Skeletal muscle tissue (tissue), 4 donors: ENCODE results near the gene TMEM181. TPM values are rescaled to one million over a fixed set of nuclear protein-coding genes. Genes with fewer than 3 reads are reported as not detected.

Experiments used
- H3K27ac ChIP-seq: one replicate; pipeline ENCODE4 v1.7.0; 2013; ENCODE audit warnings: mild to moderate bottlenecking, low read depth, low read length, inconsistent platforms
- H3K27me3 ChIP-seq, 3 donors: one replicate each; pipeline ENCODE4 v1.7.0; 2013; ENCODE audit warnings: low read length in 3 of 3; ENCODE audit not compliant: control insufficient read depth in 3 of 3, insufficient read depth in 3 of 3
- H3K36me3 ChIP-seq, 3 donors: one replicate each; pipeline ENCODE4 v1.7.0; 2013; ENCODE audit warnings: low read length in 3 of 3; ENCODE audit not compliant: control insufficient read depth in 3 of 3, insufficient read depth in 3 of 3
- H3K4me1 ChIP-seq, 3 donors: one replicate each; pipeline ENCODE4 v1.7.0; 2013; ENCODE audit warnings: low read length in 3 of 3, mild to moderate bottlenecking in 3 of 3; ENCODE audit not compliant: control insufficient read depth in 3 of 3, insufficient read depth in 3 of 3
- H3K4me3 ChIP-seq, 3 donors: one replicate each; pipeline ENCODE4 v1.7.0; 2013; ENCODE audit warnings: low read length in 3 of 3
- H3K9ac ChIP-seq, 3 donors: one replicate each; pipeline ENCODE4 v1.7.0; 2013; ENCODE audit warnings: low read length in 3 of 3, mild to moderate bottlenecking in 3 of 3, moderate library complexity in 2 of 3, low read depth in 1 of 3
- H3K9me3 ChIP-seq, 3 donors: one replicate each; pipeline ENCODE4 v1.7.0; 2013; ENCODE audit warnings: low read length in 3 of 3; ENCODE audit not compliant: control insufficient read depth in 3 of 3
- total RNA-seq: library from RNA; depleted of rRNA; stranded (reverse); fragments of >200 nt; gene quantifications from one replicate; pipeline ENCODE4 v1.2.3, GENCODE V29; 2014
- donor health status: Osteomylitis.

Gene TMEM181
- total RNA-seq, 1 donor from 2014 or later, result 17.2 TPM

- no peak overlapping the region for H3K27ac ChIP-seq
- no peaks in the 10 kb centered on the region for H3K9me3 ChIP-seq
- peaks cover 0 to 2% (median 0%) of the 10 kb centered on the region in 3 donors for H3K4me1 ChIP-seq
- H3K9ac ChIP-seq, result no peak overlapping the region
- H3K27me3 ChIP-seq, result no peaks in the 10 kb centered on the region
- no peak overlapping the region for H3K4me3 ChIP-seq
- H3K36me3 ChIP-seq, result peaks cover 36 to 54% (median 53%) of the 10 kb centered on the region in 3 donors
Measured at GRCh38 chr6:158586652-158587051, 26.8 kb downstream of the TMEM181 start.

DNA sequence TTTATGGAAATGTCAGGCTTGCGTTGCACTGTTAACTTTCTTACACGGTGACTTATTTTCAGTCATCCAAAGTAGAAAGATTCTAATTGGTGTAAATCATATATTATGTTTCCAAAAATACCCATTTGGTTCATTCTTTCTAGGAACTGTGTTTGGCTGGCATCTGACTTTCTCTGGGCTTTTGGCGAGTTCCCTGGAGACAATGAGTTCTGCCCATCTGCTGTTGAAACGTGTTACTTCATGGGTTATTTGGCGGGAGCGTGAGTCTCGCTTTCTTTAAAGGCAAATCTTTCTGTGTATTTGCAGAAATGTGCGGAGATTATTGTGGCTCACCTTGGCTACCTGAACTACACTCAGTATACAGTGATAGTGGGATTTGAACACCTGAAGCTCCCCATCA is 29.5 kb downstream of the TMEM181 start:
- Histone ChIP-seq H3K36me3 (peaks cover 42 to 62% (median 57%) of the 10 kb centered on the region in 3 donors), H3K27me3 (no peaks in the 10 kb centered on the region), H3K27ac (no peak overlapping the region), H3K9ac (no peak overlapping the region), H3K4me1 (peaks cover 0 to 2% (median 0%) of the 10 kb centered on the region in 3 donors), H3K9me3 (no peaks in the 10 kb centered on the region), H3K4me3 (no peak overlapping the region)

GRCh38 chr6:158591134-158591809 is 31.4 kb downstream of the TMEM181 start:
- H3K36me3 ChIP-seq, result peaks cover 32 to 48% (median 48%) of the 10 kb centered on the region in 3 donors
- H3K9ac ChIP-seq, result no peak overlapping the region
- H3K27me3 ChIP-seq, result no peaks in the 10 kb centered on the region
- peaks cover 0 to 2% (median 0%) of the 10 kb centered on the region in 3 donors for H3K4me1 ChIP-seq
- no peaks in the 10 kb centered on the region for H3K9me3 ChIP-seq
- H3K27ac ChIP-seq, result no peak overlapping the region
- H3K4me3 ChIP-seq, result no peak overlapping the region

GRCh38 chr6:158591810-158592209 is 31.9 kb downstream of the TMEM181 start:
- Histone ChIP-seq H3K4me3 (no peak overlapping the region), H3K36me3 (peaks cover 29 to 44% (median 43%) of the 10 kb centered on the region in 3 donors)

DNA sequence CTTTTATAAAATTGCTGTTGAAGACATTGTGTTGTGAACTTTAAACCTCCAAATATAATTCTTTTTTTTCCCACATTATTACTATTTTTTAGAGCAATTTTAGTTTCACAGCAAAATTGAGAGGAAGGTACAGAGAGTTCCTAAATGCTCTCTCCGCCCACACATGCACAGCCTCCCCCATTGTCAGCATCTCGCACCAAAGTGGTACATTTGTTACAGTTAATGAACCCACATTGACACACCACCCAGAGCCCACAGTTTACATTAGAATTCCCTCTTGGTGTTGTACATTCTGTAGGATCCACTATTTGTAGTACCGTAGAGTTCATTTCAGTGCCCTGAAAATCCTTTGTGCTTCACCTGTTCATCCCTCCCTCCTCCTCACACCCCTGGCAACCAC is 33.8 kb downstream of the TMEM181 start:
- H3K27me3 ChIP-seq, result no peaks in the 10 kb centered on the region
- H3K4me1 ChIP-seq, result no peaks in the 10 kb centered on the region
- H3K9ac ChIP-seq, result no peak overlapping the region
- no peaks in the 10 kb centered on the region for H3K9me3 ChIP-seq
- no peak overlapping the region for H3K4me3 ChIP-seq
- H3K36me3 ChIP-seq, result peaks cover 20 to 36% (median 36%) of the 10 kb centered on the region in 3 donors
- H3K27ac ChIP-seq, result no peak overlapping the region

More at GRCh38 chr6:158591810-158592209, 31.9 kb downstream of the TMEM181 start:
- Histone ChIP-seq H3K27ac (no peak overlapping the region), H3K27me3 (no peaks in the 10 kb centered on the region), H3K9ac (no peak overlapping the region), H3K9me3 (no peaks in the 10 kb centered on the region), H3K4me1 (peaks cover 0 to 2% (median 0%) of the 10 kb centered on the region in 3 donors)

DNA sequence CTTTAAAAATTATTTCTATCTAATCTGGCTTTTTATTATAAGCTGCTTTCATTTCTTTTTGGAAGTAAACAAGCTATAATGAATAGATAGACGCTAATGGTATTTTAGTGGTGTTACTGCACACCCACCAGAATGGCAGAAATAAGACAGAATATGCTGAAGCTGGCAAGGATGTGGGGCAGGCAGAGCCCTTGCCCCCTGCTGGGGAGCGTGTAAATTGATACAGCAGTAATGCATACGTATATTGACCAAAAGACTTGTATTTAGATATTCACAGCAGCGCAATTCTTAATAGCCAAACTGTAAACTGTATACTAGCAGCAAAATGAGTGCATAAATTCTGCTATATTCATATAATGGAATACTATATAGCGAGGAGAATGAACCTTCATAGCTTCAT is 35.3 kb downstream of the TMEM181 start:
- Histone ChIP-seq H3K27ac (no peak overlapping the region), H3K9ac (no peak overlapping the region), H3K4me1 (no peaks in the 10 kb centered on the region), H3K4me3 (no peak overlapping the region), H3K36me3 (peaks cover 18 to 32% (median 25%) of the 10 kb centered on the region in 3 donors), H3K9me3 (no peaks in the 10 kb centered on the region), H3K27me3 (no peaks in the 10 kb centered on the region)

GRCh38 chr6:158596861-158597260 is 37.0 kb downstream of the TMEM181 start:
- no peaks in the 10 kb centered on the region for H3K4me1 ChIP-seq

GRCh38 chr6:158597565-158597964 is 37.7 kb downstream of the TMEM181 start:
- Histone ChIP-seq H3K36me3 (peaks cover 9 to 15% (median 10%) of the 10 kb centered on the region in 3 donors), H3K27ac (no peak overlapping the region), H3K4me1 (no peaks in the 10 kb centered on the region), H3K9me3 (no peaks in the 10 kb centered on the region), H3K4me3 (no peak overlapping the region), H3K27me3 (no peaks in the 10 kb centered on the region), H3K9ac (no peak overlapping the region)

More at GRCh38 chr6:158596861-158597260, 37.0 kb downstream of the TMEM181 start:
- no peak overlapping the region for H3K4me3 ChIP-seq
- no peaks in the 10 kb centered on the region for H3K9me3 ChIP-seq
- H3K27me3 ChIP-seq, result no peaks in the 10 kb centered on the region
- H3K27ac ChIP-seq, result no peak overlapping the region
- H3K36me3 ChIP-seq, result peaks cover 12 to 19% (median 13%) of the 10 kb centered on the region in 3 donors
- H3K9ac ChIP-seq, result no peak overlapping the region

GRCh38 chr6:158599635-158600034 is 39.7 kb downstream of the TMEM181 start:
- Histone ChIP-seq H3K9ac (no peak overlapping the region), H3K9me3 (no peaks in the 10 kb centered on the region), H3K36me3 (peaks cover 7 to 13% (median 8%) of the 10 kb centered on the region in 3 donors), H3K4me1 (no peaks in the 10 kb centered on the region), H3K27me3 (no peaks in the 10 kb centered on the region), H3K27ac (no peak overlapping the region), H3K4me3 (no peak overlapping the region)

- no peaks in the 10 kb centered on the region for H3K4me1 ChIP-seq
- H3K36me3 ChIP-seq, result peaks cover 7 to 13% (median 11%) of the 10 kb centered on the region in 3 donors
Measured at GRCh38 chr6:158603261-158604047, 43.6 kb downstream of the TMEM181 start.

More at GRCh38 chr6:158603261-158604047, 43.6 kb downstream of the TMEM181 start:
- no peak overlapping the region for H3K9ac ChIP-seq
- H3K9me3 ChIP-seq, result no peaks in the 10 kb centered on the region
- H3K27ac ChIP-seq, result no peak overlapping the region
- H3K4me3 ChIP-seq, result no peak overlapping the region
- no peaks in the 10 kb centered on the region for H3K27me3 ChIP-seq
